Posterior cingulate gyrus (tissue), 11 donors: Measurements from ENCODE around the gene DIP2C.
"Not testable (repeated sequence)": the region's sequence is repeated elsewhere in the genome, so short reads cannot be mapped to it uniquely, and the experiment has no call there.

Experiments used
- DNase-seq, 10 donors: peaks; one replicate each; pipeline versions ENCODE4 v3.0.0 to v3.0.0-alpha.2; 2020 to 2021; ENCODE audit warnings: mixed read lengths in 3 of 10
- intact Hi-C: fragments of 100-400 bp; cut with DNase I; formaldehyde crosslinking; loops from one replicate; pipeline ENCODE4 v1.15.1; 2023

The DIP2C gene

GRCh38 chr10:689452-690371 lies at the start of gene DIP2C:
DIP2C (minus strand) TSS chr10:689668; CDS start chr10:689578, 90 bp downstream.
- peak in 8 of 10 donors; percentile 47 to 96 (median 64) for DNase-seq
- intact Hi-C loops, result loop anchor here (5.0 to 10.0 kb wide), 4 partner anchors 55 to 238 kb away; no protein-coding TSS in a partner anchor

GRCh38 chr10:734481-734880 lies 45.0 kb upstream of the DIP2C start:
- DNase-seq, result no peak
- intact Hi-C loops, result no loop called here

GRCh38 chr10:733086-733485 lies 43.6 kb upstream of the DIP2C start:
- DNase-seq, result no peak
- intact Hi-C loops, result no loop called here

- intact Hi-C loops, result no loop called here
- DNase-seq, result no peak
Measured at GRCh38 chr10:729213-729612, 39.7 kb upstream of the DIP2C start.

GRCh38 chr10:728603-729002 lies 39.1 kb upstream of the DIP2C start:
- intact Hi-C loops, result no loop called here
- no peak for DNase-seq

GRCh38 chr10:727162-727790 lies 37.8 kb upstream of the DIP2C start:
- intact Hi-C loops, result no loop called here
- DNase-seq, result no peak

- intact Hi-C loops, result no loop called here
- no peak for DNase-seq
Measured at GRCh38 chr10:725786-726185, 36.3 kb upstream of the DIP2C start.

GRCh38 chr10:725302-725701 lies 35.8 kb upstream of the DIP2C start:
- intact Hi-C loops, result no loop called here
- no peak for DNase-seq

GRCh38 chr10:723973-724372 lies 34.5 kb upstream of the DIP2C start:
- DNase-seq, result no peak

GRCh38 chr10:722281-723060 lies 33.0 kb upstream of the DIP2C start:
- no peak for DNase-seq
- intact Hi-C loops, result no loop called here

More at GRCh38 chr10:723973-724372, 34.5 kb upstream of the DIP2C start:
- intact Hi-C loops, result no loop called here

GRCh38 chr10:718143-718700 lies 28.8 kb upstream of the DIP2C start:
- peak in 1 of 10 donors; percentile 83 for DNase-seq
- intact Hi-C loops, result no loop called here

- intact Hi-C loops, result no loop called here
- DNase-seq, result no peak
Measured at GRCh38 chr10:717458-717857, 28.0 kb upstream of the DIP2C start.

GRCh38 chr10:716821-717220 lies 27.4 kb upstream of the DIP2C start:
- intact Hi-C loops, result no loop called here
- DNase-seq, result no peak

GRCh38 chr10:714214-714613 lies 24.7 kb upstream of the DIP2C start:
- no peak for DNase-seq
- intact Hi-C loops, result no loop called here

GRCh38 chr10:712575-712974 lies 23.1 kb upstream of the DIP2C start:
- no peak for DNase-seq
- intact Hi-C loops, result no loop called here

GRCh38 chr10:712089-712488 lies 22.6 kb upstream of the DIP2C start:
- no peak for DNase-seq
- intact Hi-C loops, result no loop called here

GRCh38 chr10:707861-708260 lies 18.4 kb upstream of the DIP2C start:
- intact Hi-C loops, result no loop called here
- DNase-seq, result no peak

- intact Hi-C loops, result no loop called here
- no peak for DNase-seq
Measured at GRCh38 chr10:707456-707855, 18.0 kb upstream of the DIP2C start.

- intact Hi-C loops, result no loop called here
Measured at GRCh38 chr10:703118-703517, 13.7 kb upstream of the DIP2C start.

GRCh38 chr10:700183-700582 lies 10.7 kb upstream of the DIP2C start:
- intact Hi-C loops, result not testable (repeated sequence)

More at GRCh38 chr10:703118-703517, 13.7 kb upstream of the DIP2C start:
- DNase-seq, result no peak

More at GRCh38 chr10:700183-700582, 10.7 kb upstream of the DIP2C start:
- DNase-seq, result not testable (repeated sequence)
